Ascending aorta (tissue), 2 donors: Measurements from ENCODE around the gene AFAP1L2. TPM values are rescaled to one million over a fixed set of nuclear protein-coding genes. Genes with fewer than 3 reads are reported as not detected.
A peak's percentile ranks its signal among the peaks of the same experiment; 100 is the strongest.

Experiments used
- DNase-seq, 2 donors: peaks; one replicate each; pipeline ENCODE4 v3.0.0-alpha.2; 2019; ENCODE audit warnings: low spot score in 2 of 2
- H3K27ac ChIP-seq, 2 donors: fragments of 200-600 bp; sonication (generic); one replicate each; pipeline ENCODE4 v1.5.1; 2016 to 2017; ENCODE audit warnings: mild to moderate bottlenecking in 1 of 2
- H3K27me3 ChIP-seq: fragments of 200-600 bp; sonication (generic); one replicate; pipeline ENCODE4 v1.5.1; 2017
- H3K36me3 ChIP-seq, 2 donors: fragments of 200-600 bp; sonication (generic); one replicate each; pipeline ENCODE4 v1.5.1; 2016
- H3K4me1 ChIP-seq, 2 donors: fragments of 200-600 bp; sonication (generic); one replicate each; pipeline ENCODE4 v1.5.1; 2016 to 2017; ENCODE audit warnings: mild to moderate bottlenecking in 1 of 2
- H3K4me3 ChIP-seq, 2 donors: fragments of 200-600 bp; sonication (generic); one replicate each; pipeline ENCODE4 v1.5.1; 2016 to 2017; ENCODE audit warnings: mild to moderate bottlenecking in 1 of 2
- H3K9me3 ChIP-seq, 2 donors: fragments of 200-600 bp; sonication (generic); one replicate each; pipeline ENCODE4 v1.5.1; 2016
- CTCF ChIP-seq, 3 experiments: fragments of 200-600 bp in 2 of 3; fragments of 450-650 bp in 1 of 3; sonication (generic) in 2 of 3; IDR thresholded peaks; one replicate each; pipeline ENCODE4 v1.5.1; 2016 to 2019; ENCODE audit warnings: antibody characterized with exemption in 3 of 3, mild to moderate bottlenecking in 1 of 3, moderate library complexity in 1 of 3
- intact Hi-C: fragments of 100-400 bp; cut with DNase I; formaldehyde crosslinking; loops from one replicate; pipeline ENCODE4 v1.15.1; 2023
- total RNA-seq: library from RNA; depleted of rRNA; stranded (reverse); fragments of >200 nt; gene quantifications from one replicate; pipeline ENCODE4 v1.1.0, GENCODE V29; 2016

Gene AFAP1L2
- total RNA-seq, 1 donor from 2014 or later: 30.4 TPM

- TF ChIP-seq CTCF (IDR thresholded peaks at IDR 0.05): no peak
- H3K36me3 ChIP-seq: peaks cover 0 to 15% of the 10 kb centered on the region in 2 donors
- H3K4me3 ChIP-seq: no peak overlapping the region
- no peaks in the 10 kb centered on the region for H3K9me3 ChIP-seq
- no peak overlapping the region for H3K27ac ChIP-seq
- peaks cover 0 to 10% of the 10 kb centered on the region in 2 donors for H3K4me1 ChIP-seq
- DNase-seq: no peak
- intact Hi-C loops: no loop called here
- H3K27me3 ChIP-seq: no peaks in the 10 kb centered on the region
Observed at GRCh38 chr10:114310346-114310745, 94.0 kb downstream of the AFAP1L2 start.

- no peaks in the 10 kb centered on the region for H3K27me3 ChIP-seq
- H3K27ac ChIP-seq: peak overlapping the region; percentile 7 to 53
- DNase-seq: no peak
- no peak for TF ChIP-seq CTCF (IDR thresholded peaks at IDR 0.05)
- intact Hi-C loops: no loop called here
- H3K4me1 ChIP-seq: peaks cover 0 to 17% of the 10 kb centered on the region in 2 donors
- no peaks in the 10 kb centered on the region for H3K9me3 ChIP-seq
- H3K4me3 ChIP-seq: no peak overlapping the region
- H3K36me3 ChIP-seq: peaks cover 0 to 15% of the 10 kb centered on the region in 2 donors
Observed at GRCh38 chr10:114309364-114309651, 95.0 kb downstream of the AFAP1L2 start.

GRCh38 chr10:114308531-114309363 is 95.6 kb downstream of the AFAP1L2 start:
- DNase-seq: no peak
- TF ChIP-seq CTCF (IDR thresholded peaks at IDR 0.05): no peak
- Histone ChIP-seq H3K27me3 (no peaks in the 10 kb centered on the region), H3K4me3 (no peak overlapping the region), H3K9me3 (no peaks in the 10 kb centered on the region), H3K4me1 (peaks cover 0 to 17% of the 10 kb centered on the region in 2 donors), H3K27ac (peak overlapping the region; percentile 7 to 53), H3K36me3 (peaks cover 0 to 13% of the 10 kb centered on the region in 2 donors)
- intact Hi-C loops: no loop called here

- H3K36me3 ChIP-seq: peaks cover 0 to 6% of the 10 kb centered on the region in 2 donors
- no peak for TF ChIP-seq CTCF (IDR thresholded peaks at IDR 0.05)
- intact Hi-C loops: no loop called here
Observed at GRCh38 chr10:114307731-114308130, 96.6 kb downstream of the AFAP1L2 start.

GRCh38 chr10:114306116-114306973 is 98.0 kb downstream of the AFAP1L2 start:
- intact Hi-C loops: no loop called here
- no peaks in the 10 kb centered on the region for H3K36me3 ChIP-seq
- no peaks in the 10 kb centered on the region for H3K27me3 ChIP-seq
- no peak overlapping the region for H3K27ac ChIP-seq
- H3K4me3 ChIP-seq: no peak overlapping the region
- no peak for TF ChIP-seq CTCF (IDR thresholded peaks at IDR 0.05)
- H3K9me3 ChIP-seq: no peaks in the 10 kb centered on the region
- DNase-seq: no peak
- H3K4me1 ChIP-seq: peaks cover 0 to 29% of the 10 kb centered on the region in 2 donors

More at GRCh38 chr10:114307731-114308130, 96.6 kb downstream of the AFAP1L2 start:
- DNase-seq: no peak
- no peaks in the 10 kb centered on the region for H3K9me3 ChIP-seq
- peaks cover 0 to 20% of the 10 kb centered on the region in 2 donors for H3K4me1 ChIP-seq
- no peak overlapping the region for H3K4me3 ChIP-seq
- H3K27me3 ChIP-seq: no peaks in the 10 kb centered on the region
- H3K27ac ChIP-seq: no peak overlapping the region
